OCI-LY7 (cell line): ENCODE results near the gene TBC1D1. TPM values are rescaled to one million over a fixed set of nuclear protein-coding genes. Genes with fewer than 3 reads are reported as not detected.

ENCODE experiments used
- BruUV-seq: library from RNA; stranded (reverse); fragments of 400-500 nt; replicated peaks from 2 replicates; lab custom pipeline; 2021; lab: Mats Ljungman, UMichigan
- CTCF ChIA-PET: fragments of 300-600 bp; sonication (Branson Sonifier 250); formaldehyde crosslinking; loops from one replicate; lab custom pipeline; 2022; ENCODE audit warnings: antibody characterized with exemption; ENCODE audit not compliant: unreplicated experiment; lab: Charles Lee
- POLR2A ChIA-PET: fragments of 300-600 bp; sonication (Branson Sonifier 250); formaldehyde crosslinking; loops from one replicate; lab custom pipeline; 2022; ENCODE audit warnings: antibody characterized with exemption; lab: Charles Lee
- DNase-seq: peaks from one replicate; pipeline ENCODE4 v3.0.0-alpha.2; 2015; ENCODE audit warnings: low spot score
- H2AFZ ChIP-seq: fragments of 200-600 bp; sonication (generic), shearing (Covaris generic); 2 replicates; pipeline ENCODE4 v1.6.1; 2014; ENCODE audit warnings: mild to moderate bottlenecking, antibody characterized with exemption, low read length, moderate library complexity
- H3K27ac ChIP-seq: fragments of 200-600 bp; sonication (generic); 2 replicates; pipeline ENCODE4 v1.5.1; 2014; ENCODE audit warnings: mixed run types, low read depth, mild to moderate bottlenecking, moderate library complexity, low read length, inconsistent platforms; ENCODE audit not compliant: poor library complexity, severe bottlenecking
- H3K36me3 ChIP-seq: fragments of 200-600 bp; sonication (generic); 2 replicates; pipeline ENCODE4 v1.6.1; 2014; ENCODE audit warnings: mild to moderate bottlenecking, antibody characterized with exemption, low read length, moderate library complexity, mixed read lengths; ENCODE audit not compliant: insufficient read depth
- H3K4me1 ChIP-seq: fragments of 200-600 bp; sonication (generic); 2 replicates; pipeline ENCODE4 v1.5.1; 2014; ENCODE audit warnings: mild to moderate bottlenecking, low read length; ENCODE audit not compliant: insufficient read depth, poor library complexity, severe bottlenecking
- H3K4me2 ChIP-seq: fragments of 200-600 bp; sonication (generic); 2 replicates; pipeline ENCODE4 v1.6.1; 2014; ENCODE audit warnings: mild to moderate bottlenecking, low read length
- H3K4me3 ChIP-seq: fragments of 200-600 bp; sonication (generic); 2 replicates; pipeline ENCODE4 v1.5.1; 2014; ENCODE audit warnings: mild to moderate bottlenecking, low read depth, low read length; ENCODE audit not compliant: poor library complexity, severe bottlenecking
- H3K79me2 ChIP-seq: fragments of 200-600 bp; sonication (generic); 2 replicates; pipeline ENCODE4 v1.6.1; 2016; ENCODE audit warnings: low read depth, mild to moderate bottlenecking, low read length, moderate library complexity, mixed read lengths; ENCODE audit not compliant: insufficient read depth
- H3K9me2 ChIP-seq: fragments of 200-600 bp; sonication (generic); 2 replicates; pipeline ENCODE4 v1.6.1; 2016; ENCODE audit warnings: mild to moderate bottlenecking, low read length, mixed read lengths; ENCODE audit not compliant: insufficient read depth
- H3K9me3 ChIP-seq: fragments of 200-600 bp; sonication (generic); 2 replicates; pipeline ENCODE4 v1.6.1; 2014; ENCODE audit warnings: mild to moderate bottlenecking, mixed run types, low read length, mixed read lengths
- H4K20me1 ChIP-seq: fragments of 200-600 bp; sonication (generic); 2 replicates; pipeline ENCODE4 v1.6.1; 2014; ENCODE audit warnings: mild to moderate bottlenecking, antibody characterized with exemption, low read length, moderate library complexity, mixed read lengths; ENCODE audit not compliant: insufficient read depth
- CTCF ChIP-seq: fragments of 200-600 bp; sonication (generic); conservative IDR thresholded peaks from 2 replicates; pipeline ENCODE4 v1.5.1; 2014; ENCODE audit warnings: mild to moderate bottlenecking, antibody characterized with exemption, low read length, moderate library complexity, mixed read lengths
- EZH2phosphoT487 ChIP-seq: fragments of 200-600 bp; sonication (generic); IDR thresholded peaks from 2 replicates; pipeline ENCODE4 v1.6.1; 2018; ENCODE audit warnings: low read depth, borderline replicate concordance, mild to moderate bottlenecking, mixed run types, antibody characterized with exemption, low read length, moderate library complexity, mixed read lengths
- intact Hi-C: fragments of 100-400 bp; cut with micrococcal nuclease; formaldehyde crosslinking; loops from one replicate; pipeline ENCODE4 v1.10.0; 2022; ENCODE audit not compliant: unreplicated experiment
- total RNA-seq, 2 experiments: library from RNA; depleted of rRNA in 1 of 2; stranded (reverse); fragments of >200 nt in 1 of 2; shearing (Covaris generic) in 1 of 2; gene quantifications; 2 replicates each; pipeline ENCODE4 v1.2.3, GENCODE V29; 2014 to 2022

TBC1D1 gene
- total RNA-seq, 2 experiments from 2014 or later = 539 to 545 TPM

DNA sequence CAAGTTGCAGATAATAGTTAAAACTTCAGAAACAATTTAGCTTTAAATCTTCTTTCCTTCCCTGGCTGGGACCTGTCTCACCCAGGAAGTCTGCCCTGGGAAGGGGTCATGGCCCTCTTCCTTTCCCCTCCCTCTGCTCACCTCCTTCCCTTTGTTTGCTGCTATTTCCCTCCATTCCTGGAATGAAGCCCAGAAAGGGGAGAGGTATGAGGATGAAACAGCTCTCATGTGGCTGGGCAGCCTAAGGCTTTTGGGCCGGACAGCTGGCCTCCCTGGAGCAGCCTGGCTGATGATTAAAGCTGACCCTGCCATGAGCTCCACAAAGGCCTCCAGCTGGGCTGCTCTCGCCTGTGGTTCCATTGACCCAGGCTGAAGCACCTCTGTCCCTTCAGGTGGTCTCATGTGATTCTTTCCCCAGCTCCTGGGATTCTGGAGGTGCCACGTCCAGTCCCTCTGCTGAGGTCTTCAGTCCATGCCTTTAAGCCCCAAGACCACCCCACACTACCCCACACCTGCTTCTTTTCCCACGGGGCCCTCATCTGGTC is 271.4 kb downstream of the TBC1D1 start:
- no peaks in the 10 kb centered on the region for H3K9me3 ChIP-seq
- CTCF ChIA-PET = no interaction called here
- no peak overlapping the region for H2AFZ ChIP-seq
- intact Hi-C loops = no loop called here
- no peaks in the 10 kb centered on the region for H3K36me3 ChIP-seq
- no peak for DNase-seq
- H3K9me2 ChIP-seq = no peaks in the 10 kb centered on the region
- no peak for TF ChIP-seq EZH2phosphoT487
- TF ChIP-seq CTCF = no peak
- H3K79me2 ChIP-seq = no peaks in the 10 kb centered on the region
- no peak overlapping the region for H3K27ac ChIP-seq
- no TSS peak for BruUV-seq
- H4K20me1 ChIP-seq = no peaks in the 10 kb centered on the region
- POLR2A ChIA-PET = no interaction called here
- no peak overlapping the region for H3K4me2 ChIP-seq
- H3K4me1 ChIP-seq = no peaks in the 10 kb centered on the region
- no peak overlapping the region for H3K4me3 ChIP-seq

DNA sequence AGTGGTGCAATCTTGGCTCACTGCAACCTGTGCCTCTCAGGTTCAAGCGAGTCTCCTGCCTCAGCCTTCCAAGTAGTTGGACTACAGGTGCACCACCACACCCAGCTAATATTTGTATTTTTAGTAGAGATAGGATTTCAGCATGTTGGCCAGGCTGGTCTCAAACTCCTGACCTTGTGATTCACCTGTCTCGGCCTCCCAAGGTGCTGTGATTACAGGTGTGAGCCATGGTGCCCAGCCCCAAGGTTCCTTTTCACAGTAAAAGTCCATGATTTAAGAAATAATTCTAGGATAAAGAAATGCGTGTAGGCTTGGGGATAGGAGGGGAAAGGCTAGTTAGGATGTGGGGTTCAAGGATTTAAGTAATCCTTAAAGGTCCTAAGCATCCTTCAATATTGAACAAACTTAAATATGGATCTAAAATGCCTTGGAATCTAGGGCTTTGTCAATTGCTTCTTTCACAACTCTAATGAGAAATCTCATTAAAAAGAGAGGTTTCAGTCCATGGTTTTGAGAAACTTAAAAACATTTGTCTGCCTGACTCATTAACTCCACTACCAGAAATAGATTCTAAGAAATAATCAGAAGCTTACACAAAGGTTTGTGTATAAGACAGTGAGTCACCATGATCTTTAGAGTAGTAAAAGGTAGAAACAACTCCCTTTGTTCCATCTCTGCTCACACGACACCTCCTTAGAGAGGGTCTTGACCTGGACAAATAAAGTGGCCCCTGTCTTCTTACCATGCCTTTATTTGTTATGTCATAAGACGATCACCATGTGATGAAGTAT is 272.5 kb downstream of the TBC1D1 start:
- no peaks in the 10 kb centered on the region for H3K4me1 ChIP-seq
- no peak for DNase-seq
- POLR2A ChIA-PET = no interaction called here
- CTCF ChIA-PET = no interaction called here
- H3K36me3 ChIP-seq = no peaks in the 10 kb centered on the region
- no peaks in the 10 kb centered on the region for H3K9me3 ChIP-seq
- no TSS peak for BruUV-seq
- H3K79me2 ChIP-seq = no peaks in the 10 kb centered on the region
- TF ChIP-seq EZH2phosphoT487 (no peak), CTCF (no peak)
- intact Hi-C loops = no loop called here
- no peak overlapping the region for H3K4me3 ChIP-seq
- no peak overlapping the region for H3K4me2 ChIP-seq
- H3K9me2 ChIP-seq = no peaks in the 10 kb centered on the region
- no peak overlapping the region for H2AFZ ChIP-seq
- H4K20me1 ChIP-seq = no peaks in the 10 kb centered on the region
- H3K27ac ChIP-seq = no peak overlapping the region

- no peak for TF ChIP-seq CTCF
- TF ChIP-seq EZH2phosphoT487 = no peak
- H4K20me1 ChIP-seq = no peaks in the 10 kb centered on the region
- DNase-seq = no peak
- no peak overlapping the region for H3K4me2 ChIP-seq
- H3K4me1 ChIP-seq = no peaks in the 10 kb centered on the region
- POLR2A ChIA-PET = no interaction called here
- intact Hi-C loops = no loop called here
- no TSS peak for BruUV-seq
- no peaks in the 10 kb centered on the region for H3K9me2 ChIP-seq
- H3K36me3 ChIP-seq = no peaks in the 10 kb centered on the region
- H3K79me2 ChIP-seq = no peaks in the 10 kb centered on the region
- CTCF ChIA-PET = no interaction called here
- H3K9me3 ChIP-seq = no peaks in the 10 kb centered on the region
- H3K4me3 ChIP-seq = no peak overlapping the region
- no peak overlapping the region for H2AFZ ChIP-seq
- H3K27ac ChIP-seq = no peak overlapping the region
Measured at GRCh38 chr4:38164346-38164745, 273.5 kb downstream of the TBC1D1 start.
